ENCODE data around the gene OR10V1.

- TF ChIP-seq CTCF (conservative IDR thresholded peaks at IDR 0.05; ENCODE audit: low read length) (no peak; the same call in 1 of the 2 replicates), EZH2phosphoT487 (IDR thresholded peaks at IDR 0.05; ENCODE audit: borderline replicate concordance) (no peak)
Measured at GRCh38 chr11:59678118-59678812, 35.4 kb downstream of the OR10V1 start.
